ENCODE data around the gene ASPRV1. TPM values are rescaled to one million over a fixed set of nuclear protein-coding genes. Genes with fewer than 3 reads are reported as not detected.

The ASPRV1 gene
- polyA plus RNA-seq, 1 experiment: 0.29 TPM

DNA sequence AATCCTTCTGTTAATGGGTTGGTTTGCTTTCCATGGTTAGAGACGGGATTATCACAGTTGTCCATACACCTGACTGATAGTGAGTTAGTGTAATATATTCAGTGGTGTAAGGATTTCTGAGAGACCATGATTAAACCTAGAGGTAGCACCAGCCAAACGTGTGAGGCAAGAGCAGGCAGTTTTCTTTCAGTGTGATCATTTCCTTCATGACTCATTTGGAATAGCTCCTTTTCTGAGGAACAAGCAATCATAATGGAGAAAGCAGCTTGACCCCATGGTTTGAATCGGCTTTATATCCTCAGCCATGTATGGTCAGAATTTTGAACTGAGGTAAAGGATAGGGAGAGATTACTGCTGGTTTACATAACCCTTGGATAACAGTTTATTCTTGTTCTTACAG is 43.6 kb downstream of the ASPRV1 start:
- POLR2A ChIA-PET: interaction anchor here (0.6 kb wide), 1 partner anchor 144 kb away, joined by 3 read pairs; no protein-coding TSS in a partner anchor
- H3K4me3 ChIP-seq (ENCODE audit: low read depth, low read length): no peak overlapping the region

DNA sequence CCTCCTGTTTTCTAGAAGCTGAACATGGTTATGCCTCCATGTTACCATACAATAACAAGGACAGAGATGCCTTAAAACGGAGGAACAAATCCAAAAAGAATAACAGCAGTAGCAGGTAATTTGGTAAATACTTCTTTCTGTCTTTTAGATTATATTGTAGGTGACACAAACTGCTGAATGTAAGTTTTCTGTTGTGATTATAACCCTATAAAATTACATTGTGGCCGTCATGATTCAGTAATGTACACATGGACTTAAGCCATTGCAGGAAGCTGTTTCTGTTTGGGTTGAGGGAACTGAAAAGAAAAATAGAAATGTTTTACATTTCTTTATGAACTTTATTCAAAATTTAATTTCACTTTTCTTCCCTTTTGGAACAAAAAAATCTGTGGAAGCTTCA is 45.3 kb downstream of the ASPRV1 start:
- ChIA-PET CTCF (interaction anchor here (0.6 to 7.2 kb wide), 2 partner anchors 155 to 218 kb away, joined by 5 to 84 read pairs; no protein-coding TSS in a partner anchor), POLR2A (interaction anchor here (0.6 kb wide), 1 partner anchor 219 kb away, joined by 4 read pairs; no protein-coding TSS in a partner anchor)
- H3K36me3 ChIP-seq (ENCODE audit: control insufficient read depth, insufficient read depth, low read length): peaks cover under 1% of the 10 kb centered on the region; the same call in 1 of the 2 replicates

More for the DNA sequence above, 43.6 kb downstream of the ASPRV1 start:
- no peaks in the 10 kb centered on the region for H3K27me3 ChIP-seq (ENCODE audit: control insufficient read depth, insufficient read depth, low read length)
- H3K36me3 ChIP-seq (ENCODE audit: control insufficient read depth, insufficient read depth, low read length): peaks cover 5% of the 10 kb centered on the region
- TF ChIP-seq, protein P1, sequence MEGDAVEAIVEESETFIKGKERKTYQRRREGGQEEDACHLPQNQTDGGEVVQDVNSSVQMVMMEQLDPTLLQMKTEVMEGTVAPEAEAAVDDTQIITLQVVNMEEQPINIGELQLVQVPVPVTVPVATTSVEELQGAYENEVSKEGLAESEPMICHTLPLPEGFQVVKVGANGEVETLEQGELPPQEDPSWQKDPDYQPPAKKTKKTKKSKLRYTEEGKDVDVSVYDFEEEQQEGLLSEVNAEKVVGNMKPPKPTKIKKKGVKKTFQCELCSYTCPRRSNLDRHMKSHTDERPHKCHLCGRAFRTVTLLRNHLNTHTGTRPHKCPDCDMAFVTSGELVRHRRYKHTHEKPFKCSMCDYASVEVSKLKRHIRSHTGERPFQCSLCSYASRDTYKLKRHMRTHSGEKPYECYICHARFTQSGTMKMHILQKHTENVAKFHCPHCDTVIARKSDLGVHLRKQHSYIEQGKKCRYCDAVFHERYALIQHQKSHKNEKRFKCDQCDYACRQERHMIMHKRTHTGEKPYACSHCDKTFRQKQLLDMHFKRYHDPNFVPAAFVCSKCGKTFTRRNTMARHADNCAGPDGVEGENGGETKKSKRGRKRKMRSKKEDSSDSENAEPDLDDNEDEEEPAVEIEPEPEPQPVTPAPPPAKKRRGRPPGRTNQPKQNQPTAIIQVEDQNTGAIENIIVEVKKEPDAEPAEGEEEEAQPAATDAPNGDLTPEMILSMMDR (IDR thresholded peaks at IDR 0.05; ENCODE audit: insufficient read depth, low read depth, low read length): no peak
- CTCF ChIA-PET: interaction anchor here (1.2 to 7.2 kb wide), 2 partner anchors 154 to 160 kb away, joined by 3 to 84 read pairs; no protein-coding TSS in a partner anchor
- DNase-seq (ENCODE audit: low read depth): peak; percentile 46

DNA sequence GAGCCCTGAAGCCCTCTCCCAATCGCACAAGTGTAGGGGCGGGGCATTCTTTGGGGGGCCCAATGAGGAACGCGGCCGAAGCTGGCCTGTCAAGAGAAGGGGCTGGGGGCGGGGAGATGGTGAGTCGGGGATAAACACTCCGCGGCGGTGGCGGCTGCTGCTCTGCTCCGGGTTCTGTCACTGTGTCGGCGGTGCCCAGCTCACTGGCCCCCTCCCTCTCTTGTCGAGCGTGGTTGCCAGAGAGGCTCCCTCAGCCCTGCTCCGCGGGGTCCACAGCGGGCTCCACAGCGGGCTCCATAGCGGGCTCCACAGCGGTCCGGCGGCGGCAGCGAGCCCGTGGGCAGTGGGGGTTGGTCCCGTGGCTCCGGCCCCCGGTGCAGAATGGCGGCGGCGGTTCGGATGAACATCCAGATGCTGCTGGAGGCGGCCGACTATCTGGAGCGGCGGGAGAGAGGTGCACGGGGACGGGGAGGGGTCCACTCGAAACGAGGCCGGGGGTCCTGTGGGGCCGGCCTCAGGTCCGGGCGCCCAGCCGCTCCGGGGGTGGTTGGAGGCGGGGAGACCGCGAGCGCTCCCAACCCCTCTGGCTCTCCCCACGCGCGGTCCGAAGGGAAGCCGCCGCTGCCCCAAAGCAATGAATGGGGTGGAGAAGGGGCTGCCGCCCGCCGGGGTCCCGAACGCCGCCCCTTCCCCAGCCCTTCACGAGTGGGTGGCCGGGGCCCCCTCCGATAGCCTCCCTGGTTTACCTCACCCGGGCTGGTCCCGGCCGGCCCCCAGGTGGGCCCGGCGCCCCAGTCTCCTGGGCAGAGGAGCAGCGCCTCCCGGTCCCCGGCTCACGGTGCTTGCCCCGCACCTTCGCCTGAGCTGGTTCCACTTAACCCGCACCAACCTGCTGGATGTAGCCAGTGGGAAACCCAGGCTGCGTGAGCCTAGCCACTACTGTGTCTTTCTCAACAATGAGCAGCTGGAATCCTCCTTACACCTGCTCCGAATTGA is 46.2 kb downstream of the ASPRV1 start, which contains the start of gene MXD1:
Gene MXD1 (plus strand): TSS at position 160 of the 996 bp plus-strand sequence. CDS start 222 bp downstream, at position 382.
- ChIA-PET POLR2A (interaction anchor here (0.5 to 1.7 kb wide), 9 partner anchors 19 to 343 kb away, joined by 3 to 5 read pairs (median 4); partner anchors contain the start of genes PCBP1 and PCYOX1), CTCF (interaction anchor here (0.6 to 7.2 kb wide), 18 partner anchors 10 to 388 kb away, joined by 3 to 84 read pairs (median 4); partner anchors contain the start of gene FAM136A)
- Histone ChIP-seq H3K4me3 (ENCODE audit: low read depth, low read length) (peak within 1 kb of the TSS; percentile 78), H3K27me3 (ENCODE audit: control insufficient read depth, insufficient read depth, low read length) (no peaks in the 10 kb centered on the region), H3K36me3 (ENCODE audit: control insufficient read depth, insufficient read depth, low read length) (no peaks in the 10 kb centered on the region; the same call in 1 of the 2 replicates)
- TF ChIP-seq, protein P1 (IDR thresholded peaks at IDR 0.05; ENCODE audit: insufficient read depth, low read depth, low read length): no peak
- no peak for DNase-seq (ENCODE audit: low read depth)

More for the DNA sequence above, 45.3 kb downstream of the ASPRV1 start:
- H3K4me3 ChIP-seq (ENCODE audit: low read depth, low read length): peak overlapping the region; percentile 70
- no peaks in the 10 kb centered on the region for H3K27me3 ChIP-seq (ENCODE audit: control insufficient read depth, insufficient read depth, low read length)
- TF ChIP-seq, protein P1 (IDR thresholded peaks at IDR 0.05; ENCODE audit: insufficient read depth, low read depth, low read length): no peak
- no peak for DNase-seq (ENCODE audit: low read depth)

DNA sequence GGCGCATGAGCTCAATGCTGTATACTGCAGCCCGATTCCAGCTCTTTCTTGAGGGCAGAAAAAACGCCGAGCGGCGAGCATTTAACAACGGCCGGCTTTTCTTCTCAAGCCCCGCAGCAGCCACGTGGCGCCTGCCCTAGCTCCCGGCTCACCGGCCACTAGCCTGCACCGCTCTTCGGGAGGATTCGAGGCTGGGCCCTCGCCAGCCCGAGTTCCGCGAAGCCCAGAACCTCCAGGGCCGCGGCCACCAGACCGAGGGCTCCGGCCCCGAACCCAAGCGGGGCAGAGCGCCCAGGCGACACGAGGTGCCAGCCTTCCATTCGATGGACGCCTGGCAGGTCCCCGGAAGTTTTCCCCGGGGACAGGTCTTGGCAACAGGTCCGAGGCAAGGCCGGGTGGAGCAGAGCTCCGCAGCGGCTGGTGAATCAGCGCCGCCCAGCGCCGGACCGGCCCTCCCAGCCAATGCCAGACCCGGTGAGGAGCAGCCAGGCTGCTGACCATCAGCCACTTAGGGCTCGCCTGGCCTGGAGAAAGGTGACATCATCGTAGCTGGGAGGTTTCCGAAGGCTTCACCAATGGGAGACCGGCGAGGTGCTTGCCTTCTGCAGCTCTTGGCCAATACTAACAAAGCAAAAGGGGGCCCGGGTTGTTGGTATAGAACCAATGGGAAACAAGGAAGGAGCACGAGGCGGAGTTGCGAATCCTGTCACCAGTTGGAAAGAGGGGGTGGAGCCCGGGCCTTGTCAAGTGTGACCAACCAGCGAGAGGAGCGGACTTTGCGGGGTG is 47.1 kb downstream of the ASPRV1 start:
- TF ChIP-seq, protein P1 (IDR thresholded peaks at IDR 0.05; ENCODE audit: insufficient read depth, low read depth, low read length): peak; percentile 18; the same call in 1 of the 2 replicates
- Histone ChIP-seq H3K27me3 (ENCODE audit: control insufficient read depth, insufficient read depth, low read length) (no peaks in the 10 kb centered on the region), H3K36me3 (ENCODE audit: control insufficient read depth, insufficient read depth, low read length) (peaks cover 1% of the 10 kb centered on the region), H3K4me3 (ENCODE audit: low read depth, low read length) (peak overlapping the region; percentile 78)
- DNase-seq (ENCODE audit: low read depth): peak; percentile 100
- ChIA-PET CTCF (interaction anchor here (0.6 to 7.2 kb wide), 23 partner anchors 11 to 703 kb away, joined by 3 to 84 read pairs (median 3); partner anchors contain the start of genes FAM136A and SNRPG), POLR2A (interaction anchor here (0.5 to 1.7 kb wide), 15 partner anchors 14 to 616 kb away, joined by 3 to 8 read pairs (median 4); partner anchors contain the start of genes FAM136A, PCBP1 and PCYOX1)

All from BJ (cell line).